DOHH2 (cell line): ENCODE data around the gene SPSB1.

Experiments used
- EZH2phosphoT487 ChIP-seq: fragments of 200-600 bp; sonication (generic); IDR thresholded peaks from 2 replicates; pipeline ENCODE4 v1.6.1; 2017; ENCODE audit warnings: borderline replicate concordance, mild to moderate bottlenecking, antibody characterized with exemption, low read length, moderate library complexity, mixed read lengths
- TF ChIP-seq, protein P1 (sequence below): fragments of 200-600 bp; sonication (generic); IDR thresholded peaks from one replicate; pipeline ENCODE4 v1.5.1; 2014; ENCODE audit warnings: antibody characterized with exemption, mild to moderate bottlenecking, low read depth, low read length; ENCODE audit not compliant: poor library complexity, severe bottlenecking

GRCh38 chr1:9376430-9376829 is 83.7 kb downstream of the SPSB1 start:
- TF ChIP-seq, protein P1, sequence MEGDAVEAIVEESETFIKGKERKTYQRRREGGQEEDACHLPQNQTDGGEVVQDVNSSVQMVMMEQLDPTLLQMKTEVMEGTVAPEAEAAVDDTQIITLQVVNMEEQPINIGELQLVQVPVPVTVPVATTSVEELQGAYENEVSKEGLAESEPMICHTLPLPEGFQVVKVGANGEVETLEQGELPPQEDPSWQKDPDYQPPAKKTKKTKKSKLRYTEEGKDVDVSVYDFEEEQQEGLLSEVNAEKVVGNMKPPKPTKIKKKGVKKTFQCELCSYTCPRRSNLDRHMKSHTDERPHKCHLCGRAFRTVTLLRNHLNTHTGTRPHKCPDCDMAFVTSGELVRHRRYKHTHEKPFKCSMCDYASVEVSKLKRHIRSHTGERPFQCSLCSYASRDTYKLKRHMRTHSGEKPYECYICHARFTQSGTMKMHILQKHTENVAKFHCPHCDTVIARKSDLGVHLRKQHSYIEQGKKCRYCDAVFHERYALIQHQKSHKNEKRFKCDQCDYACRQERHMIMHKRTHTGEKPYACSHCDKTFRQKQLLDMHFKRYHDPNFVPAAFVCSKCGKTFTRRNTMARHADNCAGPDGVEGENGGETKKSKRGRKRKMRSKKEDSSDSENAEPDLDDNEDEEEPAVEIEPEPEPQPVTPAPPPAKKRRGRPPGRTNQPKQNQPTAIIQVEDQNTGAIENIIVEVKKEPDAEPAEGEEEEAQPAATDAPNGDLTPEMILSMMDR = no peak
- TF ChIP-seq EZH2phosphoT487 = no peak
